Activated naive CD8-positive, alpha-beta T cell treated with anti-CD3 and anti-CD28 coated beads, Interleukin-2, amount 50 U/mL, for 24 hours (primary cell): ENCODE results near the gene SLC8A2.

Experiments used
- ATAC-seq: fragments of 150-1000 bp; cut with Tn5 transposase; one replicate; pipeline ENCODE4 v1.10.0; 2021
- DNase-seq: peaks from one replicate; pipeline ENCODE4 v3.0.0; 2021
- H3K27ac Mint-ChIP-seq: one replicate; pipeline ENCODE4 v1.8.0; 2021; ENCODE audit warnings: mild to moderate bottlenecking, mixed read lengths
- H3K27me3 Mint-ChIP-seq: one replicate; pipeline ENCODE4 v1.8.0; 2021; ENCODE audit warnings: mixed read lengths
- H3K36me3 Mint-ChIP-seq: one replicate; pipeline ENCODE4 v1.8.0; 2021; ENCODE audit warnings: low read depth, mixed read lengths
- H3K4me1 Mint-ChIP-seq: one replicate; pipeline ENCODE4 v1.8.0; 2021; ENCODE audit warnings: mixed read lengths
- H3K4me3 Mint-ChIP-seq: one replicate; pipeline ENCODE4 v1.8.0; 2021; ENCODE audit warnings: mild to moderate bottlenecking, moderate library complexity, mixed read lengths
- H3K9me3 Mint-ChIP-seq: one replicate; pipeline ENCODE4 v1.8.0; 2021; ENCODE audit warnings: mixed read lengths

SLC8A2 gene, protein sequence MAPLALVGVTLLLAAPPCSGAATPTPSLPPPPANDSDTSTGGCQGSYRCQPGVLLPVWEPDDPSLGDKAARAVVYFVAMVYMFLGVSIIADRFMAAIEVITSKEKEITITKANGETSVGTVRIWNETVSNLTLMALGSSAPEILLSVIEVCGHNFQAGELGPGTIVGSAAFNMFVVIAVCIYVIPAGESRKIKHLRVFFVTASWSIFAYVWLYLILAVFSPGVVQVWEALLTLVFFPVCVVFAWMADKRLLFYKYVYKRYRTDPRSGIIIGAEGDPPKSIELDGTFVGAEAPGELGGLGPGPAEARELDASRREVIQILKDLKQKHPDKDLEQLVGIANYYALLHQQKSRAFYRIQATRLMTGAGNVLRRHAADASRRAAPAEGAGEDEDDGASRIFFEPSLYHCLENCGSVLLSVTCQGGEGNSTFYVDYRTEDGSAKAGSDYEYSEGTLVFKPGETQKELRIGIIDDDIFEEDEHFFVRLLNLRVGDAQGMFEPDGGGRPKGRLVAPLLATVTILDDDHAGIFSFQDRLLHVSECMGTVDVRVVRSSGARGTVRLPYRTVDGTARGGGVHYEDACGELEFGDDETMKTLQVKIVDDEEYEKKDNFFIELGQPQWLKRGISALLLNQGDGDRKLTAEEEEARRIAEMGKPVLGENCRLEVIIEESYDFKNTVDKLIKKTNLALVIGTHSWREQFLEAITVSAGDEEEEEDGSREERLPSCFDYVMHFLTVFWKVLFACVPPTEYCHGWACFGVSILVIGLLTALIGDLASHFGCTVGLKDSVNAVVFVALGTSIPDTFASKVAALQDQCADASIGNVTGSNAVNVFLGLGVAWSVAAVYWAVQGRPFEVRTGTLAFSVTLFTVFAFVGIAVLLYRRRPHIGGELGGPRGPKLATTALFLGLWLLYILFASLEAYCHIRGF

DNA sequence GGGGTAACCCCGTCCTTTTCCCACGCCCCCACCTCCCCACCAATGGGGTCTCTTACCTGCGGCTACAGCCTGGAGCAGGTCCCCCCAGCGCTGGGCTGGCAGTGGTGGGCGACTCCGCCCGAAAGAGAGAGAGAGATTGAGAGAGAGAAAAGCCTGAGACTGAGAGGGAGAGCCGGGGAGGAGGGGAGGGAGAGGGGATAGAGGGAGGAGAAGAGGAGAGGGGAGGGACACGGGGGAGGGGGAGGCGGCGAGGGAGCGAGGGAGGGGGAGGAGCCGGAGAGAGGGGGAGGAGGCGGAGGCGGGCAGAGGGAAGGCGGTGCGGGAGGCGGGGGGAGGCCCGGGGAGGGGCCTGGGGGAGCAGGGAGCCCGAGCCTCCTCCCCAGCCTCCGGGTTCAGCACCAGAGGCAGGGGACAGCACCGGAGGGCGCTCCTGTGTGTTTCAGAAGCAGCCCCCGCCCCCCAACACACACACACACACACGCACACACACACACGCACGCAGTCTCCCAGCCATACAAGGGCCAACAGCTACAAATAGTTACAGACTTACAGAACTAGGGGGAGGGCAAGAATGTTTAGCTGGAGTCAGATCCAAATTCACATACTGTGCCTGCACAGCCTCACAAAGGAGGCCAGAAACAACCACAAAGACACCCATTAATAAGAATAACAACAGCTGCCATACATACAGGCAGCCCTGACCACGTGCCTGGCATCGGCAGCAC lies at the start of gene SLC8A2:
TSS of gene SLC8A2 (minus strand) at position 161 of the 725 bp plus-strand sequence. CDS start 5,490 bp downstream, outside the sequence.
- Mint-ChIP-seq H3K27ac (no peak within 1 kb of the TSS), H3K9me3 (no peaks in the 10 kb centered on the region), H3K27me3 (peaks cover 41% of the 10 kb centered on the region), H3K4me1 (peaks cover 11% of the 10 kb centered on the region), H3K36me3 (no peaks in the 10 kb centered on the region), H3K4me3 (peak within 1 kb of the TSS; percentile 36)
- ATAC-seq (peak; percentile 27), DNase-seq (peak; percentile 43)

DNA sequence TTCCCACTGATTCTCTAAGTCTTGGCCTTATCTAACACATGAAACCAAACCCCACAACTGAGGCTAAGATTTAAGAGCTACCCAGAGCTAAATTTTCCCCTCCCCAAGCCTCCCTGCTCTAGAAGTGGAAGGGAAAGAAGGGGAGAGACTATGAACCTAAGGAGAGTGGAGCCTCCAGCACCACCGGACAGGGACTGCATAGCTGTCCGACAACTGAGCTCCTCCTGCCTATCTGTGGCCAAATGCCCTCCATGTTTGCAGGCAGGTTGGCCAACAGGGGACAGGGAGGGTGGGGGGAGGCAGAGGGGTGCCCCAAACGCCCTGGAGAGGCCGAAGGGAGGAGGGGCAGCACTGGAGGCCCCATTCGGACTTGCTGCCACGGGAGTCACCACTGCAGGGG lies 49.1 kb upstream of the SLC8A2 start:
- ATAC-seq (no peak), DNase-seq (no peak)
- Mint-ChIP-seq H3K9me3 (no peaks in the 10 kb centered on the region), H3K4me3 (no peak overlapping the region), H3K27me3 (peaks cover 20% of the 10 kb centered on the region), H3K36me3 (no peaks in the 10 kb centered on the region), H3K27ac (no peak overlapping the region), H3K4me1 (peaks cover 59% of the 10 kb centered on the region)

DNA sequence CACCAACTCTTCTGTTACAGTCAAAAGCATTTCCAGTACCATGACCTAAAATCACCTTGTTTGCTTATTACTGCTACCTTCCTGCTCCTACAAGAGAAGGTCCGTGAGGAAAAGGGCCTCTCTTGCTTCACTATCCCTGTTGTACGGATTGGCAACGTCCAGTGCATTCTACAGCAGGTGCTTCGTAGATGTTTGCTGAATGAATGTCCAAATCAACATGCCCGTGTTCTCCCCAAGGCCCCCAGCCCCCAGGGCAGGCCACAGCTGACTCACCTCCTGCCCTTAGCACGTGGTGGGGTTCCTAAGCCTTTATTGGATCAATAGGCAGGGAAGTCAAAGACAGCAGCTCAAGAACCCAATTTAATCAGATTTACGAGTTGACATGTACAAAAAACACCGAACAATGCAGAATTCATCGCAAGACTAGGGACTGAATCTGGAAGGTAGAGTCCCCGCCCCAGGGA lies 48.7 kb upstream of the SLC8A2 start:
- H3K27me3 Mint-ChIP-seq: peaks cover 20% of the 10 kb centered on the region
- no peaks in the 10 kb centered on the region for H3K9me3 Mint-ChIP-seq
- H3K4me3 Mint-ChIP-seq: no peak overlapping the region
- H3K27ac Mint-ChIP-seq: no peak overlapping the region
- DNase-seq (no peak), ATAC-seq (no peak)
- H3K36me3 Mint-ChIP-seq: no peaks in the 10 kb centered on the region
- H3K4me1 Mint-ChIP-seq: peaks cover 63% of the 10 kb centered on the region

DNA sequence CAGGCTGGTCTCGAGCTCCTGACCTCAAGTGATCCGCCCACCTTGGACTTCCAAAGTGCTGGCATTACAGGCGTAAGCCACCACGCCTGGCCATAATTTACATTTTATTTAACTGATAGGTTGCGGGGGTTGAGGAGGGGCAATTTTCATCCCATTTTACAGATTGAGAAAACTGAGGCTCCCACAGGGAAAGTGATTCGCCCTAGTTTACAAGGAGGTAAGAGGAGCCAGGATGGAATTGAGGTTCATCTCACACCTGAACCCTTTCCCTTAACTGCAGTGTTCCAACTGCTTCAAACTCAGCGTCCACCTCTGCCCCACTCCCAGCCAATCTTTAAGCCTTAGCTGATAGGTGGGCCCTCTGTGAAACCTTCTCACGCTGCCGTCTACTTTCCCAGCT lies 47.2 kb upstream of the SLC8A2 start:
- peaks cover 76% of the 10 kb centered on the region for H3K4me1 Mint-ChIP-seq
- no peak overlapping the region for H3K4me3 Mint-ChIP-seq
- ATAC-seq: no peak
- H3K27me3 Mint-ChIP-seq: peaks cover 18% of the 10 kb centered on the region
- no peak for DNase-seq
- no peaks in the 10 kb centered on the region for H3K9me3 Mint-ChIP-seq
- H3K36me3 Mint-ChIP-seq: no peaks in the 10 kb centered on the region
- H3K27ac Mint-ChIP-seq: no peak overlapping the region

DNA sequence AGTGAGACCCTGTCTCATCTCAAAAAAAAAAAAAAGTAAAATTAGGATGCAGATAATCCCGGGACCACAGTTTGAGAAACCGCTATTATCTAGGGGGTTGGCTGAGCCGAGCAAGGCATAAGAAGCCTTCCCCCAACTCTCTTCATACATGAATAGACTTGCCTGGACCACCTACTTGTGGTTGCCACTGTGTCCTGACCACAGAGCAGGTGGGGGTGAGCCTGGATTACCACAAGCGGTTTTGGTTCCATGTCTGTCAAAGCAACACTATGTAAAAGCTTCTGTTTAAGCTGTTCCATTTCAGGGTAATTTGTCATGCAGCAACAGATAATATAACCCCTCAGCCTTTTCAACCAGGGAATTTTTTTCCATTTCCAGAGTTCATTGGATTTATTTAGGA lies 46.4 kb upstream of the SLC8A2 start:
- peak overlapping the region; percentile 63 for H3K4me3 Mint-ChIP-seq
- peaks cover 80% of the 10 kb centered on the region for H3K4me1 Mint-ChIP-seq
- H3K36me3 Mint-ChIP-seq: no peaks in the 10 kb centered on the region
- DNase-seq (peak; percentile 75), ATAC-seq (peak; percentile 33)
- peaks cover 13% of the 10 kb centered on the region for H3K27me3 Mint-ChIP-seq
- no peaks in the 10 kb centered on the region for H3K9me3 Mint-ChIP-seq
- peak overlapping the region; percentile 86 for H3K27ac Mint-ChIP-seq

DNA sequence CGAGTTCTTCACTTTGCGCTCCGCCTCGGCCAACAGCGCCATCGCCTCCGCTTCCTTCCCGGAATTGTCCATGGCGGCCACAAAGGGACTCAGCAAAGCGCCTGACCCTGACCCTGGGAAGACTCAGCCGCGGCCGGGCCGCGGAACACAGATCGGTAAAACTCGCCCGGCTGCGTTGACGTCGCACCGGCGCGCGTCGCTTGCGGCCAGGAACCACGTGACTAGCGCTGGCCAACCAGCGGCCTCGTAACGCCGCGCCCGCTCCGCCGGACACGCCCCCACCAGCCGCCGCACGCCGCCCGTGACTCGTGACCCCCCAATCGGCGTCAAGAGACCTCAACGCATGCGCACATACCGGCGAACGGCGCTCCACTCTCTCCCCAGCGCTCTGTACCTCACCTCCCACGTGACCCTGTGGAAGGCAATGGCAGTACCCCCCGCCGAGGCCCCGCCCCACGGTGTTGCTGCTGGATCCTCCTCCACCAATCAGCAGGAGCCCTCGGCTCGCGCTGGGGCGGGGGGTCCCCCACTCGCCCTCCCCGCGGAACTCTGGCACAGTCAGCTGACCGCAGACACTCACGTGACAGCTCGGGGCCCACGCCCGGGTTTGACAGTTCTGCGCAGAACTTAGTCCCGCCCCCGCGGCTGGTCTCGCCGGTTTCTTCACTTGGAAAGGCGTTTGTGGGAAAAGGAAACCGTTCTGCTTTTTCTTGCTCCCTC lies 43.3 kb upstream of the SLC8A2 start, which contains the start of gene NAPA:
TSS of gene NAPA (minus strand) at position 195 of the 720 bp plus-strand sequence. CDS start at position 72, 123 bp downstream.
- Mint-ChIP-seq H3K4me1 (peaks cover 84% of the 10 kb centered on the region), H3K27me3 (peaks cover 2% of the 10 kb centered on the region), H3K27ac (peak within 1 kb of the TSS; percentile 96), H3K9me3 (no peaks in the 10 kb centered on the region), H3K4me3 (peak within 1 kb of the TSS; percentile 97), H3K36me3 (peaks cover 2% of the 10 kb centered on the region)
- peak; percentile 95 for ATAC-seq
- peak; percentile 100 for DNase-seq

DNA sequence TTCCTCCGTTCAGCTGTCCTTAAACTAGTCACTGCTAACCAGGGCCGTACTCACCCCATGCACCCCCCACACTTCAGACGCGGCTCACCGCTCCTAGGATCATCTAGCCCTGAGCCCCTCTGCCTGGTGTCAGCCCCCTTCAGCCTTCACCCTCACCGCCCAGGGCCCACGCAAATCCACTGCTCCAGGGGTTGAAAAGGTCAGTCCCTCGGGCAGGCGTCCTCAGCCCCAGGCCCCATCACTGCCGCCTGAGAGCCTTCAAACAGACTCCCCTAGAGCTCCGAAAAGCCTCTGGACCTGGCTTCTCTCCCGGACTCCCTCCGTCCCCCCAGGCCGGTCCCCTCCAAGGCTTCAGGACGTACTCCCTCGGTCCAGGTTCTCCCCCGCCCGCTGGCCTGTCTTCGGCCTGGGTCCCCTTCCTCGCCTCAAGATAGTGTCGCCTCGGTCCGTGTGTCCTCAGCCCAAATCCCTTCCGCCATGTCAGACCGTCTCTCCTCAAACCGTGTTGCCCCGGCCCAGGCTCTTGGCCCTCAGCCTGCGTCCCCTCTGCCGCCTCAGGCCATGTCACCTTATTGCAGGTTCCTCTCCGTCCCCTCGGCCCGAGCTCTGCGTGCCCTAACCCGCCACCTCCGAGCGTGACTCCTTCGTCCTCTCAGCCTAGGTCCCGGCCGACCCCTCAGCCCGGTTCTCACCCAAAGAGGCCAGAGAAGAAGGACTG lies 42.6 kb upstream of the SLC8A2 start:
- Mint-ChIP-seq H3K9me3 (no peaks in the 10 kb centered on the region), H3K27ac (peak overlapping the region; percentile 96), H3K27me3 (no peaks in the 10 kb centered on the region), H3K4me1 (peaks cover 84% of the 10 kb centered on the region), H3K36me3 (peaks cover 5% of the 10 kb centered on the region), H3K4me3 (peak overlapping the region; percentile 97)
- ATAC-seq: no peak
- DNase-seq: no peak

DNA sequence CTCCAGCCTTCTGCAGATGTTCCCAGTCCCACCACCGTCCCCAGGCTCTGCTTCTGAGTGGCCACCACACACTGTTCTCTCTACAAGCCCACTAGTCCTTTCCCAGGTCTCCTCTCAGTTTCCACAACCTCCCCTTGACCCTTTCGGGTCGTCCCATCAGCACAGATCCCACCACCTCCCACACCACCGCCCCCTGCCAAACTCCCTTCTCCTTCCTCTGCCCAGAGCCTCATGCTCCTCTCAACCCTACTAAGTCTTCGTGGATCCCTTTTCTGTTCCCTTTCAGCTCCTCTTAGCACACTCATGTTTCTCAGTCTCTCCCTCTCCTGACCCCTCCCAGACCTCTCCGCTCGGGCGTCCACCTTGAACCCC lies 41.2 kb upstream of the SLC8A2 start:
- Mint-ChIP-seq H3K9me3 (no peaks in the 10 kb centered on the region), H3K4me1 (peaks cover 70% of the 10 kb centered on the region), H3K4me3 (peak overlapping the region; percentile 97), H3K36me3 (peaks cover 5% of the 10 kb centered on the region), H3K27ac (peak overlapping the region; percentile 96), H3K27me3 (no peaks in the 10 kb centered on the region)
- DNase-seq (no peak), ATAC-seq (no peak)

DNA sequence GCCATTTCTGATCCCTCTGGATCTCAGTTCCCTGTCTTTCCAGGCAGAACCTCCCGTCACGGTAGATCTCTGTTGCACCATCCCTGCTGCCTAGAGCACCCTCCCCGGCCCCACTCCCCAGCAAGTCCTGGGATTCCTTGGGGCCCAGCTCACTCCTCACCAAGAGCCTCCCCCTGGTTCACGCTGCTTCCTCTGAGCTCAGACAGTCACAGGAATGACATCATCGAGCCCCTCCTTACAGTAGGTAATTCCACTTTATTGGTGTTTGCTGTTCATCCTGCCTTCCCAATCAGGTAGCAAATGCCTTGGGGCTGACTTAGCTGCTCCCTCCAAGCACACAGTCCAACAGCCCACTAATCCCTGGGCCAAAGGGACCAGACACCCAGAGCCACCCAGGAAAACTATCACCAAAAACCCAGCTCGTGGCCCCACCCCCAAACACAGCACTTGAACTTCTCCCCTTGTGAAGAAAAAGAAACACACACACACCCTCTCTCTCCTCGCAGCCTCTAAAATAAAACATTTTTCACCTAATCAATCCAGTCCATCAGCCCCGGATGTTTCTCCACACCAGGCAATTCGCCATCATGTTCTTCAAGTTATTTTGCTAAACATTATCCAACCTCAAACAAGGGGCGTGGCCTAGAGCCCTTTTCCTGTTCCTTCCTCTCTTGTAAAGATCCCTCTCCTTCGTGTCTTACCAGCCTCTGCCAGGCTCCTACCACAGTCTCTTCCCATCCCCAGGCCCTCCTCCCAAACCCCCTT lies 40.7 kb upstream of the SLC8A2 start:
- Mint-ChIP-seq H3K27ac (peak overlapping the region; percentile 96), H3K4me3 (peak overlapping the region; percentile 97), H3K4me1 (peaks cover 64% of the 10 kb centered on the region), H3K9me3 (no peaks in the 10 kb centered on the region), H3K36me3 (peaks cover 5% of the 10 kb centered on the region), H3K27me3 (no peaks in the 10 kb centered on the region)
- DNase-seq (no peak), ATAC-seq (no peak)

DNA sequence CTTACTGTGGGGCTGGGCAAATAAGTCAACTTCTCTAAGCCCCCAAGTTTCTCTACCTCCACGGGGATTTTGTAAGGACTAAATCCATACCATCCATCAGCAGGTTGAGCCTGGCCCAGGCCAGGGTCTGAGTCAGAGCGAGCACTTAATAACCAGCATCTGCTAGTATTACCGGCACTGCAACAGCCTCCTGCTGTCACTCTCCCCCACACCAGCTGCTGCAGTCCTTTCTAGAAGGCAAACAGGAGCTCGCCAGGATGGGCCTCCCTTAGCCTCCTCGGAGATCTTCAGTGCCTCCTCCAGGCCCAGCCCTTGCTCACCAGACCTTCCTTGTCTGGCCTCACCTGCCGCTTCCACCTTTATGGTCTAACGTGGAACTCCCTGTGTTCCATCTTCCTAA lies 40.0 kb upstream of the SLC8A2 start:
- H3K27ac Mint-ChIP-seq: no peak overlapping the region

DNA sequence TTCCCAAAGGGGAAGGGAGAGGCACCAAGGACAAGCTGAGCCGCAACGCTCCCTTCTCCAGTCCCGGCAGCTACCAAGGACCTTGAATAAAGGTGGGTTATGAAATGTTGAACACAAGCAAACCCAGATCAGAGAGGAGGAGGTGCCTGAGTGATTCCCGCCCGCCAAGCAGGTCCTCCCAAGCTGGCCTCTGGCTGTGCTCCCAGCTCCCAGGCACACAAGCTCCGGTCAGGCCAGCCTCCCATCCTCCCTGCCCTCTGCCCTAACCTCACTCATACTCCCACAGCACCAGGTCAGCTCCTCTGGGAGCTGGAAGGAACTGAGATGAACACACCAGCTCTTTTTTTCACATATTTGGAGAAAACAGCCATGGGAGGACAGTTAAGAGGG lies 39.4 kb upstream of the SLC8A2 start:
- ATAC-seq (no peak), DNase-seq (no peak)
- H3K27ac Mint-ChIP-seq: no peak overlapping the region
- peaks cover 52% of the 10 kb centered on the region for H3K4me1 Mint-ChIP-seq
- H3K36me3 Mint-ChIP-seq: peaks cover 5% of the 10 kb centered on the region
- no peaks in the 10 kb centered on the region for H3K9me3 Mint-ChIP-seq
- no peak overlapping the region for H3K4me3 Mint-ChIP-seq
- H3K27me3 Mint-ChIP-seq: no peaks in the 10 kb centered on the region

More for the DNA sequence above, 40.0 kb upstream of the SLC8A2 start:
- ATAC-seq: no peak
- no peak for DNase-seq
- H3K27me3 Mint-ChIP-seq: no peaks in the 10 kb centered on the region
- H3K9me3 Mint-ChIP-seq: no peaks in the 10 kb centered on the region
- peaks cover 5% of the 10 kb centered on the region for H3K36me3 Mint-ChIP-seq
- peaks cover 57% of the 10 kb centered on the region for H3K4me1 Mint-ChIP-seq
- no peak overlapping the region for H3K4me3 Mint-ChIP-seq

DNA sequence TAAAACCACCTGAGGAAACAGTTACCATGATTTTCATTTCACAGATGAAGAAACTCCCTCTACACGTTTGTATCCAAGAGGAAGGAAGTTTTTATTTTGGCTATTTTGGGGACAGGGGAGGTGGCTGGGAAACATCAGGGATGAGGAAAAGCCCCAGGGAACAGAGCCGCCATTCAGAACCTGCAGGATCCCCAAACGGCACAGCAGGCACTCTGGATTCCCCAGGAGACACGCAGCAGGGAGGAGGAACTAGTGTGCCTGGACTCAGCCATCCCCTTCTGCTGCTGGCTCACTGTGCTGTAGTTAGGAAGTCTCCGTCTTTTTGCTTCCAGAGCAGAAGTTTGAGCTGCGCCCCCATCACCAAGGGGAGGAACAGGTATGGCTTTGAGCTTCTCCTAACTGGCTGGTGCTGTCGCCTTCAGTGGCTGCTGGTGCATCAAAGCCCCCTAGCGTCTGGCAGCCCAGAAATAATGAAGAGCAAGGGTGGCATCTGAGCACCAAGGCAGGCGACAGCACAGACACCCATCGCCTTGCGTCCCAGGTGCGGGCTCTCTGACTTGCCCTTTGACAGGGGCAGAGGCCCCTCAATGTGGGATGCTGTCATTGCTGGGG lies 38.9 kb upstream of the SLC8A2 start:
- ATAC-seq: no peak
- no peak overlapping the region for H3K27ac Mint-ChIP-seq
- H3K4me1 Mint-ChIP-seq: peaks cover 47% of the 10 kb centered on the region
- no peak overlapping the region for H3K4me3 Mint-ChIP-seq
- no peaks in the 10 kb centered on the region for H3K9me3 Mint-ChIP-seq
- DNase-seq: no peak
- H3K27me3 Mint-ChIP-seq: no peaks in the 10 kb centered on the region
- peaks cover 5% of the 10 kb centered on the region for H3K36me3 Mint-ChIP-seq
